ENCODE measurements around the gene FAM240A. TPM values are rescaled to one million over a fixed set of nuclear protein-coding genes. Genes with fewer than 3 reads are reported as not detected.

FAM240A gene
- total and polyA plus RNA-seq, 2 donors (not counting 1 experiment from before 2014, with no cell fraction given), result not detected

- no peak for ATAC-seq (ENCODE audit: low read depth)
- H3K4me1 ChIP-seq (ENCODE audit: control insufficient read depth in 2 of 2, insufficient read depth in 2 of 2, low read length in 2 of 2), result no peaks in the 10 kb centered on the region
- intact Hi-C loops (cut with micrococcal nuclease), result no loop called here
- TF ChIP-seq, protein P1, sequence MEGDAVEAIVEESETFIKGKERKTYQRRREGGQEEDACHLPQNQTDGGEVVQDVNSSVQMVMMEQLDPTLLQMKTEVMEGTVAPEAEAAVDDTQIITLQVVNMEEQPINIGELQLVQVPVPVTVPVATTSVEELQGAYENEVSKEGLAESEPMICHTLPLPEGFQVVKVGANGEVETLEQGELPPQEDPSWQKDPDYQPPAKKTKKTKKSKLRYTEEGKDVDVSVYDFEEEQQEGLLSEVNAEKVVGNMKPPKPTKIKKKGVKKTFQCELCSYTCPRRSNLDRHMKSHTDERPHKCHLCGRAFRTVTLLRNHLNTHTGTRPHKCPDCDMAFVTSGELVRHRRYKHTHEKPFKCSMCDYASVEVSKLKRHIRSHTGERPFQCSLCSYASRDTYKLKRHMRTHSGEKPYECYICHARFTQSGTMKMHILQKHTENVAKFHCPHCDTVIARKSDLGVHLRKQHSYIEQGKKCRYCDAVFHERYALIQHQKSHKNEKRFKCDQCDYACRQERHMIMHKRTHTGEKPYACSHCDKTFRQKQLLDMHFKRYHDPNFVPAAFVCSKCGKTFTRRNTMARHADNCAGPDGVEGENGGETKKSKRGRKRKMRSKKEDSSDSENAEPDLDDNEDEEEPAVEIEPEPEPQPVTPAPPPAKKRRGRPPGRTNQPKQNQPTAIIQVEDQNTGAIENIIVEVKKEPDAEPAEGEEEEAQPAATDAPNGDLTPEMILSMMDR (IDR thresholded peaks at IDR 0.05), result no peak
- no peak for TF ChIP-seq EZH2 (IDR thresholded peaks at IDR 0.05; ENCODE audit: borderline replicate concordance, insufficient read depth, low read depth, low read length, poor library complexity, severe bottlenecking)
- ChIA-PET POLR2A (no interaction called here), CTCF (interaction anchor here (0.8 to 1.8 kb wide), 3 partner anchors 10 to 127 kb away, joined by 3 to 5 read pairs (median 3); no protein-coding TSS in a partner anchor)
- no peaks in the 10 kb centered on the region for H3K9me3 ChIP-seq (ENCODE audit: control extremely low read depth in 1 of 3, control insufficient read depth in 2 of 3, insufficient read depth in 1 of 3, low read length in 2 of 3)
- H3K36me3 ChIP-seq (replicated peaks in 1 of 2; ENCODE audit: control extremely low read depth in 1 of 2, control insufficient read depth in 1 of 2, extremely low read depth in 1 of 2, insufficient read depth in 2 of 2, low read length in 1 of 2), result no peaks in the 10 kb centered on the region
- 90% methylated on average over 9 of the region's 9 CpGs for WGBS (ENCODE audit: insufficient coverage)
- no peak overlapping the region for H3K4me3 Mint-ChIP-seq
- H3K9ac ChIP-seq (ENCODE audit: low read length), result no peak overlapping the region
- H3K27ac Mint-ChIP-seq, result no peak overlapping the region
- no peak for DNase-seq
- no peaks in the 10 kb centered on the region for H3K79me2 ChIP-seq (ENCODE audit: control insufficient read depth, insufficient read depth, low read length)
- no peaks in the 10 kb centered on the region for H4K20me1 ChIP-seq (ENCODE audit: control insufficient read depth, insufficient read depth, low read length, poor library complexity, severe bottlenecking)
- peaks cover 0 to 9% (median 4%) of the 10 kb centered on the region in 4 experiments for H3K27me3 ChIP-seq (replicated peaks in 1 of 4; ENCODE audit: control extremely low read depth in 1 of 4, control insufficient read depth in 3 of 4, insufficient read depth in 4 of 4, low read length in 3 of 4)
- H3K4me1 Mint-ChIP-seq, result no peaks in the 10 kb centered on the region
- H3K27ac ChIP-seq (ENCODE audit: low read length in 2 of 2), result no peak overlapping the region
- no peaks in the 10 kb centered on the region for H3K9me3 Mint-ChIP-seq (ENCODE audit: insufficient read depth)
- H3K4me3 ChIP-seq (ENCODE audit: control extremely low read depth in 1 of 5, extremely low read depth in 1 of 5, insufficient read depth in 1 of 5, low read depth in 2 of 5, low read length in 4 of 5), result no peak overlapping the region
- H3K4me2 ChIP-seq (replicated peaks; ENCODE audit: low read depth, low read length, poor library complexity, severe bottlenecking), result no peak overlapping the region
- H2AFZ ChIP-seq (ENCODE audit: insufficient read depth, low read depth, low read length, poor library complexity, severe bottlenecking), result no peak overlapping the region
- peaks cover 47% of the 10 kb centered on the region for H3K27me3 Mint-ChIP-seq
Measured at GRCh38 chr3:46615050-46615775, 2.9 kb downstream of the FAM240A start.

- DNase-seq, result no peak
- Histone ChIP-seq H3K36me3 (replicated peaks in 1 of 2; ENCODE audit: control extremely low read depth in 1 of 2, control insufficient read depth in 1 of 2, extremely low read depth in 1 of 2, insufficient read depth in 2 of 2, low read length in 1 of 2) (no peaks in the 10 kb centered on the region), H3K4me2 (replicated peaks; ENCODE audit: low read depth, low read length, poor library complexity, severe bottlenecking) (no peak overlapping the region), H3K9me3 (ENCODE audit: control extremely low read depth in 1 of 3, control insufficient read depth in 2 of 3, insufficient read depth in 1 of 3, low read length in 2 of 3) (no peaks in the 10 kb centered on the region), H4K20me1 (ENCODE audit: control insufficient read depth, insufficient read depth, low read length, poor library complexity, severe bottlenecking) (no peaks in the 10 kb centered on the region), H3K79me2 (ENCODE audit: control insufficient read depth, insufficient read depth, low read length) (no peaks in the 10 kb centered on the region), H3K9ac (ENCODE audit: low read length) (no peak overlapping the region), H3K4me3 (ENCODE audit: control extremely low read depth in 1 of 5, extremely low read depth in 1 of 5, insufficient read depth in 1 of 5, low read depth in 2 of 5, low read length in 4 of 5) (no peak overlapping the region), H3K4me1 (ENCODE audit: control insufficient read depth in 2 of 2, insufficient read depth in 2 of 2, low read length in 2 of 2) (no peaks in the 10 kb centered on the region), H2AFZ (ENCODE audit: insufficient read depth, low read depth, low read length, poor library complexity, severe bottlenecking) (no peak overlapping the region), H3K27ac (ENCODE audit: low read length in 2 of 2) (no peak overlapping the region), H3K27me3 (replicated peaks in 1 of 4; ENCODE audit: control extremely low read depth in 1 of 4, control insufficient read depth in 3 of 4, insufficient read depth in 4 of 4, low read length in 3 of 4) (peaks cover 0 to 9% (median 4%) of the 10 kb centered on the region in 4 experiments)
- Mint-ChIP-seq H3K4me3 (no peak overlapping the region), H3K27ac (no peak overlapping the region), H3K27me3 (peaks cover 44% of the 10 kb centered on the region), H3K4me1 (no peaks in the 10 kb centered on the region), H3K9me3 (ENCODE audit: insufficient read depth) (no peaks in the 10 kb centered on the region)
- ATAC-seq (ENCODE audit: low read depth), result no peak
- TF ChIP-seq, protein P1 (IDR thresholded peaks at IDR 0.05), result no peak
- TF ChIP-seq EZH2 (IDR thresholded peaks at IDR 0.05; ENCODE audit: borderline replicate concordance, insufficient read depth, low read depth, low read length, poor library complexity, severe bottlenecking), result no peak
- intact Hi-C loops (cut with micrococcal nuclease), result no loop called here
- ChIA-PET CTCF (interaction anchor here (0.6 to 1.0 kb wide), 2 partner anchors 14 to 339 kb away, joined by 3 to 5 read pairs; no protein-coding TSS in a partner anchor), POLR2A (no interaction called here)
- WGBS (ENCODE audit: insufficient coverage), result 37% methylated on average over 3 of the region's 3 CpGs
Measured at GRCh38 chr3:46615976-46616375, 3.7 kb downstream of the FAM240A start.

Data from B cell (primary cell).